Stomach smooth muscle (tissue), 2 donors: ENCODE results near the gene PCDHB11.
"Not testable (repeated sequence)": the region's sequence is repeated elsewhere in the genome, so short reads cannot be mapped to it uniquely, and the experiment has no call there.

ENCODE experiments used
- H3K27ac ChIP-seq: one replicate; pipeline ENCODE4 v1.7.0; 2013; ENCODE audit warnings: mild to moderate bottlenecking, low read length, inconsistent platforms
- H3K27me3 ChIP-seq, 2 donors: one replicate each; pipeline ENCODE4 v1.7.0; 2013; ENCODE audit warnings: low read length in 2 of 2; ENCODE audit not compliant: insufficient read depth in 2 of 2, control insufficient read depth in 1 of 2
- H3K36me3 ChIP-seq, 2 donors: one replicate each; pipeline ENCODE4 v1.7.0; 2013; ENCODE audit warnings: low read length in 2 of 2; ENCODE audit not compliant: control insufficient read depth in 2 of 2, insufficient read depth in 2 of 2
- H3K4me1 ChIP-seq: one replicate; pipeline ENCODE4 v1.7.0; 2013; ENCODE audit warnings: low read length; ENCODE audit not compliant: control insufficient read depth, insufficient read depth
- H3K4me3 ChIP-seq, 2 donors: one replicate each; pipeline ENCODE4 v1.7.0; 2013; ENCODE audit warnings: low read length in 2 of 2
- H3K9ac ChIP-seq, 2 donors: one replicate each; pipeline ENCODE4 v1.7.0; 2013; ENCODE audit warnings: low read length in 2 of 2, mild to moderate bottlenecking in 1 of 2
- H3K9me3 ChIP-seq, 2 donors: one replicate each; pipeline ENCODE4 v1.7.0; 2013; ENCODE audit warnings: low read length in 2 of 2; ENCODE audit not compliant: control insufficient read depth in 2 of 2
- donor health status: healthy.
- donor health status: Pancreatic carcinoma.

Gene PCDHB11

GRCh38 chr5:141199359-141200235, at the start of gene PCDHB11:
TSS of gene PCDHB11 (plus strand) at chr5:141199627. CDS start at chr5:141199775, 148 bp downstream.
- H3K9ac ChIP-seq, result peak within 1 kb of the TSS in 1 of 2 donors; percentile 21
- H3K36me3 ChIP-seq, result no peaks in the 10 kb centered on the region

DNA sequence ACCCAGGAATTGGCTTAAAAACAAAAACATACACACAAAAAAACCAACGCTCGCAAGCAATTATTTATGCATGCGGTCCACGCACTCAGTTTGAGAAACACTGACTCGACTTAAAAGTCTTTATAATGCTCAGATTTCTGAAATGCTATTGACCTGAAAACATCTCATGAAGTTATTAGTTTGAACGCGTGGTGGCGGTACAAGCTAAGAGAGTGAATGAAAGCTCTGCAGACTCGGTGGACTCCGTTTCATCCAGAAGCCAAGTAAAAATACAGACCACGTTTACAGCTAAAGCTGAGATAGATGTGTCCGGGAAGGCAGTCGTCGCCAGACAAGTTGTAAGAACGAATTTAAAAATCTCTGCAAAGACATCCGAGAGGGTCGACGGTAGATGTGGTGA, 49.6 kb upstream of the PCDHB11 start, which contains the start of gene PCDHB6:
TSS of gene PCDHB6 (plus strand) at position 246 of the 400 bp plus-strand sequence. CDS start 201 bp downstream, outside the sequence.
- H3K36me3 ChIP-seq, result no peaks in the 10 kb centered on the region
- H3K9me3 ChIP-seq, result peaks cover 12 to 25% of the 10 kb centered on the region in 2 donors
- peak within 1 kb of the TSS; percentile 44 to 46 for H3K4me3 ChIP-seq
- no peaks in the 10 kb centered on the region for H3K4me1 ChIP-seq
- H3K27ac ChIP-seq, result no peak within 1 kb of the TSS
- H3K27me3 ChIP-seq, result peaks cover 4 to 6% of the 10 kb centered on the region in 2 donors
- H3K9ac ChIP-seq, result no peak within 1 kb of the TSS

More at GRCh38 chr5:141199359-141200235, at the start of gene PCDHB11:
- H3K27me3 ChIP-seq, result no peaks in the 10 kb centered on the region
- H3K4me3 ChIP-seq, result peak within 1 kb of the TSS; percentile 9 to 58
- H3K27ac ChIP-seq, result no peak within 1 kb of the TSS
- H3K9me3 ChIP-seq, result peaks cover 14 to 42% of the 10 kb centered on the region in 2 donors
- H3K4me1 ChIP-seq, result no peaks in the 10 kb centered on the region

DNA sequence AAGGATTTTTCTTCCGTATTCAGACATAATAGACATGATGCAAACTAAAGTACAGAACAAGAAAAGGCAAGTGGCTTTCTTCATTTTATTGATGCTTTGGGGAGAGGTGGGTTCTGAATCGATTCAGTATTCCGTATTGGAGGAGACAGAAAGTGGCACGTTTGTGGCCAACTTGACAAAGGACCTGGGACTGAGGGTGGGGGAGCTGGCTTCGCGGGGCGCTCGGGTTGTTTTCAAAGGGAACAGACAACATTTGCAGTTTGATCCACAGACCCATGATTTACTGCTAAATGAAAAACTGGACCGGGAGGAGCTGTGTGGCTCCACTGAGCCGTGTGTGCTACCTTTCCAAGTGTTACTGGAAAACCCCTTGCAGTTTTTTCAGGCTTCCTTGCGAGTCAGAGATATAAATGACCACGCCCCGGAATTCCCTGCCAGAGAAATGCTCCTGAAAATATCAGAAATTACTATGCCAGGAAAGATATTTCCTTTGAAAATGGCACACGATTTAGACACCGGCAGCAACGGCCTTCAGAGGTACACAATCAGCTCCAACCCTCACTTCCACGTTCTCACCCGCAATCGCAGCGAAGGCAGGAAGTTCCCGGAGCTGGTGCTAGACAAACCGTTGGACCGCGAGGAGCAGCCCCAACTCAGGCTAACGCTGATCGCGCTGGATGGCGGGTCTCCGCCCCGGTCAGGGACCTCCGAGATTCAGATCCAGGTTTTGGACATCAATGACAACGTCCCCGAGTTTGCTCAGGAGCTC, 49.0 kb upstream of the PCDHB11 start:
- no peaks in the 10 kb centered on the region for H3K36me3 ChIP-seq
- H3K9me3 ChIP-seq, result peaks cover 15 to 26% of the 10 kb centered on the region in 2 donors
- H3K27me3 ChIP-seq, result peaks cover 4 to 6% of the 10 kb centered on the region in 2 donors
- no peak overlapping the region for H3K9ac ChIP-seq
- no peak overlapping the region for H3K27ac ChIP-seq
- H3K4me3 ChIP-seq, result peak overlapping the region; percentile 44 to 46
- H3K4me1 ChIP-seq, result no peaks in the 10 kb centered on the region

- H3K27ac ChIP-seq, result no peak overlapping the region
- H3K9me3 ChIP-seq, result peaks cover 18 to 29% of the 10 kb centered on the region in 2 donors
- no peak overlapping the region for H3K4me3 ChIP-seq
- no peak overlapping the region for H3K9ac ChIP-seq
- peaks cover 4 to 6% of the 10 kb centered on the region in 2 donors for H3K27me3 ChIP-seq
- no peaks in the 10 kb centered on the region for H3K36me3 ChIP-seq
- H3K4me1 ChIP-seq, result no peaks in the 10 kb centered on the region
These were observed 48.5 kb upstream of the PCDHB11 start for GRCh38 chr5:141150993-141151325.

GRCh38 chr5:141151632-141152031, 47.8 kb upstream of the PCDHB11 start:
- not testable (repeated sequence) for H3K36me3 ChIP-seq, H3K27ac ChIP-seq, H3K9ac ChIP-seq, H3K4me1 ChIP-seq, H3K27me3 ChIP-seq, H3K4me3 ChIP-seq
- peaks cover 20 to 34% of the 10 kb centered on the region in 2 donors for H3K9me3 ChIP-seq

DNA sequence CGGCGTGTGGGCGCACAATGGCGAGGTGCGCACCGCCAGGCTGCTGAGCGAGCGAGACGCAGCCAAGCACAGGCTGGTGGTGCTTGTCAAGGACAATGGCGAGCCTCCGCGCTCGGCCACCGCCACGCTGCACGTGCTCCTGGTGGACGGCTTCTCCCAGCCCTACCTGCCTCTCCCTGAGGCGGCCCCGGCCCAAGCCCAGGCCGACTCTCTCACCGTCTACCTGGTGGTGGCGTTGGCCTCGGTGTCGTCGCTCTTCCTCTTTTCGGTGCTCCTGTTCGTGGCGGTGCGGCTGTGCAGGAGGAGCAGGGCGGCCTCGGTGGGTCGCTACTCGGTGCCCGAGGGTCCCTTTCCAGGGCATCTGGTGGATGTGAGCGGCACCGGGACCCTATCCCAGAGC, 47.3 kb upstream of the PCDHB11 start:
- not testable (repeated sequence) for H3K9ac ChIP-seq, H3K36me3 ChIP-seq, H3K27me3 ChIP-seq, H3K4me3 ChIP-seq, H3K27ac ChIP-seq, H3K4me1 ChIP-seq
- peaks cover 23 to 39% of the 10 kb centered on the region in 2 donors for H3K9me3 ChIP-seq

DNA sequence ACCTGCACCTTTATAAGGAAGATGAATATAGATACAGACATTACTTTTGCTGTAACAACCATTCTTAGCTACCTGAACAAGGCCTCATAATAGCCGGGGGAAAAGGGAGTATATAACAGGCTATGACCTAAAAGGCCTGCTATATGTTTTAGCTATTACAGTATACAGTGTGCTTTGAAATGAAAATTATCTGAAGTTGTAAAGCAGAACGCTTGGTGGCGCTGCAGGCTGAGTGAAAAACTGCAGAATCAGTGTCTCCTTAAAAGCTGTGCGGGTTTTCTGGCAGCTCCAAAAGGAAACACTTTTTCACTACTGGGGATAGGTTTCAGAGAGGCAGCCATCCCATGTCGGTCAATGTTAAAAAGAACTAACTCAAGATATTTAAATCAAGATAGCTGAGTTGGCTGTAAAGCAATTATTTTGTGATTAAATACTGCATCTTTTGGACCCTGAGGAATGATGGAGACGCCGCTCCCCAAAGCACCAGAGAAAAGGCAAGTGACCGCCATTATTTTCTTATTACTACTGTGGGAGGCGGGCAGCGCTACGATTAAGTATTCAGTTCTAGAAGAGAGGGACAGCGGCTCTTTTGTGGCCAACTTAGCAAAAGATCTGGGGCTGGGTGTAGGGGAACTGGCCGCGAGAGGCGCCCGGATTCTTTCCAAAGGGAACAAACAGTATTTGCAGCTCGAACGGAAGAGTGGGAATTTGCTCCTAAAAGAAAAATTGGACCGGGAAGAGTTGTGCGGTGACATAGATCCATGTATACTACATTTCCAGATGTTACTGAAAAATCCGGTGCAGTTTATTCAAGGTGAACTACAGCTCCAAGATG, 43.7 kb upstream of the PCDHB11 start:
- Histone ChIP-seq H3K27me3 (peaks cover 2 to 3% of the 10 kb centered on the region in 2 donors), H3K4me1 (no peaks in the 10 kb centered on the region), H3K4me3 (no peak overlapping the region), H3K9ac (no peak overlapping the region), H3K9me3 (peaks cover 25 to 35% of the 10 kb centered on the region in 2 donors), H3K27ac (no peak overlapping the region), H3K36me3 (no peaks in the 10 kb centered on the region)

- H3K9ac ChIP-seq, H3K36me3 ChIP-seq, H3K27me3 ChIP-seq, H3K4me3 ChIP-seq, H3K27ac ChIP-seq, H3K4me1 ChIP-seq: not testable (repeated sequence)
- H3K9me3 ChIP-seq, result peaks cover 22 to 26% of the 10 kb centered on the region in 2 donors
These were observed 42.1 kb upstream of the PCDHB11 start for GRCh38 chr5:141157356-141157755.

DNA sequence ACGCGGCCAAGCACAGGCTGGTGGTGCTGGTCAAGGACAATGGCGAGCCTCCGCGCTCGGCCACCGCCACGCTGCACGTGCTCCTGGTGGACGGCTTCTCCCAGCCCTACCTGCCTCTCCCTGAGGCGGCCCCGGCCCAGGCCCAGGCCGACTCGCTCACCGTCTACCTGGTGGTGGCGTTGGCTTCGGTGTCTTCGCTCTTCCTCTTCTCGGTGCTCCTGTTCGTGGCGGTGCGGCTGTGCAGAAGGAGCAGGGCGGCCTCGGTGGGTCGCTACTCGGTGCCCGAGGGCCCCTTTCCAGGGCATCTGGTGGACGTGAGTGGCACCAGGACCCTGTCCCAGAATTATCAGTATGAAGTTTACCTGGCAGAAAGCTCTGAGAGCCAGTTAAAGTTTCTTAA, 41.5 kb upstream of the PCDHB11 start:
- not testable (repeated sequence) for H3K4me3 ChIP-seq, H3K4me1 ChIP-seq, H3K9ac ChIP-seq, H3K27ac ChIP-seq, H3K27me3 ChIP-seq, H3K36me3 ChIP-seq
- H3K9me3 ChIP-seq, result peaks cover 23 to 29% of the 10 kb centered on the region in 2 donors
